GM12891 (cell line): ENCODE results near the gene RAMP3.

Experiments used
- PAX5 ChIP-seq: IDR thresholded peaks from 2 replicates; pipeline ENCODE4 v1.6.1; 2011; ENCODE audit warnings: low read length, moderate library complexity, mild to moderate bottlenecking; ENCODE audit not compliant: insufficient read depth, severe bottlenecking
- POLR2A ChIP-seq: IDR thresholded peaks from 2 replicates; pipeline ENCODE4 v1.6.1; 2011; ENCODE audit warnings: low read depth, low read length, control low read depth
- POLR2AphosphoS5 ChIP-seq: IDR thresholded peaks from 2 replicates; pipeline ENCODE4 v1.6.1; 2011; ENCODE audit warnings: low read depth, low read length, control low read depth
- POU2F2 ChIP-seq: IDR thresholded peaks from 2 replicates; pipeline ENCODE4 v1.6.1; 2011; ENCODE audit warnings: low read depth, mild to moderate bottlenecking, control low read depth, low read length, moderate library complexity
- SPI1 ChIP-seq: IDR thresholded peaks from 2 replicates; pipeline ENCODE4 v1.6.1; 2011; ENCODE audit warnings: low read depth, low read length, control low read depth
- TAF1 ChIP-seq: IDR thresholded peaks from 2 replicates; pipeline ENCODE4 v1.6.1; 2011; ENCODE audit warnings: low read depth, low read length, control low read depth

- no peak for TF ChIP-seq TAF1
- no peak for TF ChIP-seq POLR2A
- no peak for TF ChIP-seq POLR2AphosphoS5
- TF ChIP-seq PAX5 = no peak
- TF ChIP-seq SPI1 = no peak
- no peak for TF ChIP-seq POU2F2
Measured at GRCh38 chr7:45193828-45194227, 36.2 kb downstream of the RAMP3 start.
